H1 (cell line): ENCODE data around the gene TCF20. TPM values are rescaled to one million over a fixed set of nuclear protein-coding genes. Genes with fewer than 3 reads are reported as not detected.

Experiments
- CTCF ChIA-PET: fragments of 300-600 bp; sonication (Branson Sonifier 250); formaldehyde crosslinking; loops from one replicate; lab custom pipeline; 2021; ENCODE audit not compliant: partially characterized antibody; lab: Charles Lee
- POLR2A ChIA-PET: fragments of 300-600 bp; sonication (Branson Sonifier 250); formaldehyde crosslinking; loops from one replicate; lab custom pipeline; 2021; ENCODE audit warnings: inconsistent platforms; ENCODE audit not compliant: partially characterized antibody; lab: Charles Lee
- DNase-seq, 2 experiments: peaks; one replicate each; pipeline versions ENCODE4 v3.0.0 to v3.0.0-alpha.2; 2010 to 2022; ENCODE audit warnings: low spot score in 2 of 2, low read depth in 1 of 2, mixed read lengths in 1 of 2
- FAIRE-seq: peaks from 2 replicates; lab custom pipeline; 2011; peaks lifted over from hg19 to GRCh38; lab: Jason Lieb, UNC
- H2AFZ ChIP-seq: 2 replicates; pipeline ENCODE4 v1.8.1; 2012; ENCODE audit warnings: low read length, inconsistent platforms
- H2AK5ac ChIP-seq: 2 replicates; pipeline ENCODE4 v1.6.1; 2013; ENCODE audit warnings: low read depth, low read length
- H2BK120ac ChIP-seq: replicated peaks from 2 replicates; pipeline ENCODE3; 2013; ENCODE audit warnings: low read depth, low read length, inconsistent platforms
- H2BK12ac ChIP-seq: 2 replicates; pipeline ENCODE4 v1.6.1; 2013; ENCODE audit warnings: low read depth, low read length
- H2BK15ac ChIP-seq: 2 replicates; pipeline ENCODE4 v1.6.1; 2013; ENCODE audit warnings: low read length
- H2BK20ac ChIP-seq: 2 replicates; pipeline ENCODE4 v1.6.1; 2013; ENCODE audit warnings: low read length
- H2BK5ac ChIP-seq: 2 replicates; pipeline ENCODE4 v1.6.1; 2013; ENCODE audit warnings: low read depth, low read length
- H3K14ac ChIP-seq: 2 replicates; pipeline ENCODE4 v1.6.1; 2013; ENCODE audit warnings: inconsistent platforms; ENCODE audit not compliant: insufficient read length
- H3K18ac ChIP-seq: 2 replicates; pipeline ENCODE4 v1.6.1; 2013; ENCODE audit warnings: low read length; ENCODE audit errors: extremely low read depth
- H3K23ac ChIP-seq: 2 replicates; pipeline ENCODE4 v1.6.1; 2013; ENCODE audit warnings: inconsistent platforms; ENCODE audit not compliant: insufficient read length
- H3K23me2 ChIP-seq: 2 replicates; pipeline ENCODE4 v1.6.1; 2013; ENCODE audit warnings: low read depth, low read length
- H3K27ac ChIP-seq: 2 replicates; pipeline ENCODE4 v1.6.1; 2011; ENCODE audit warnings: low read depth, low read length, inconsistent platforms
- H3K27me3 ChIP-seq, 4 experiments: replicated peaks in 1 of 4; 1 replicate in 1 of 4; 2 replicates in 3 of 4; pipeline versions ENCODE4 v1.6.1 to v1.8.1; 2011 to 2013; ENCODE audit warnings: low read length in 3 of 4, mild to moderate bottlenecking in 3 of 4, inconsistent platforms in 2 of 4, mixed read lengths in 2 of 4, moderate library complexity in 1 of 4; ENCODE audit not compliant: control insufficient read depth in 3 of 4, insufficient read depth in 3 of 4; ENCODE audit errors: extremely low read depth in 1 of 4
- H3K36me3 ChIP-seq, 4 experiments: 2 replicates each; pipeline versions ENCODE4 v1.6.1 to v1.8.1; 2011 to 2013; ENCODE audit warnings: mild to moderate bottlenecking in 4 of 4, low read length in 3 of 4, moderate library complexity in 2 of 4, control low read depth in 1 of 4, inconsistent platforms in 1 of 4; ENCODE audit not compliant: insufficient read depth in 4 of 4, control insufficient read depth in 2 of 4
- H3K4ac ChIP-seq: replicated peaks from 2 replicates; pipeline ENCODE3; 2013; ENCODE audit warnings: low read length, low read depth, mixed read lengths, inconsistent platforms; ENCODE audit not compliant: insufficient read length
- H3K4me1 ChIP-seq, 4 experiments: replicated peaks in 1 of 4; 1 replicate in 1 of 4; 2 replicates in 3 of 4; pipeline versions ENCODE4 v1.6.1 to v1.8.1; 2011 to 2013; ENCODE audit warnings: low read length in 3 of 4, inconsistent platforms in 2 of 4, mixed read lengths in 1 of 4; ENCODE audit not compliant: insufficient read depth in 4 of 4, control insufficient read depth in 3 of 4
- H3K4me2 ChIP-seq, 2 experiments: 2 replicates each; pipeline versions ENCODE4 v1.6.1 to v1.8.1; 2011 to 2013; ENCODE audit warnings: low read depth in 2 of 2, low read length in 2 of 2, control low read depth in 1 of 2, inconsistent platforms in 1 of 2, mild to moderate bottlenecking in 1 of 2; ENCODE audit not compliant: insufficient read depth in 1 of 2
- H3K4me3 ChIP-seq, 4 experiments: fragments of 200-600, 300-600 bp in 1 of 4; sonication (generic), shearing (Covaris generic), sonication (Bioruptor Twin) in 1 of 4; 2 replicates each; pipeline versions ENCODE4 v1.5.1 to v1.8.1; 2011 to 2016; ENCODE audit warnings: low read length in 4 of 4, low read depth in 3 of 4, control low read depth in 2 of 4, inconsistent platforms in 2 of 4, mild to moderate bottlenecking in 2 of 4, mixed read lengths in 1 of 4, moderate library complexity in 1 of 4; ENCODE audit not compliant: insufficient read depth in 2 of 4; ENCODE audit errors: extremely low read depth in 1 of 4
- H3K56ac ChIP-seq: replicated peaks from 2 replicates; pipeline ENCODE3; 2013; ENCODE audit warnings: low read depth, mild to moderate bottlenecking, mixed read lengths, low read length, inconsistent platforms; ENCODE audit not compliant: insufficient read length
- H3K79me1 ChIP-seq: 2 replicates; pipeline ENCODE4 v1.6.1; 2013; ENCODE audit warnings: low read depth, low read length, control low read depth
- H3K79me2 ChIP-seq, 2 experiments: 2 replicates each; pipeline versions ENCODE4 v1.6.1 to v1.8.1; 2012 to 2013; ENCODE audit warnings: low read length in 2 of 2, mild to moderate bottlenecking in 2 of 2, inconsistent platforms in 1 of 2; ENCODE audit not compliant: insufficient read depth in 2 of 2, control insufficient read depth in 1 of 2
- H3K9ac ChIP-seq, 4 experiments: replicated peaks in 1 of 4; 1 replicate in 1 of 4; 2 replicates in 3 of 4; pipeline versions ENCODE4 v1.6.1 to v1.8.1; 2011 to 2013; ENCODE audit warnings: low read depth in 3 of 4, low read length in 3 of 4, control low read depth in 2 of 4, mild to moderate bottlenecking in 2 of 4, moderate library complexity in 2 of 4, inconsistent platforms in 1 of 4; ENCODE audit errors: extremely low read depth in 1 of 4
- H3K9me3 ChIP-seq, 2 experiments: 2 replicates each; pipeline versions ENCODE4 v1.6.1 to v1.8.1; 2012 to 2013; ENCODE audit warnings: mild to moderate bottlenecking in 2 of 2, moderate library complexity in 2 of 2, control low read depth in 1 of 2, inconsistent platforms in 1 of 2, low read depth in 1 of 2, low read length in 1 of 2, mixed read lengths in 1 of 2; ENCODE audit not compliant: insufficient read depth in 2 of 2
- H4K20me1 ChIP-seq, 2 experiments: replicated peaks in 1 of 2; 2 replicates each; pipeline versions ENCODE3 to v1.8.1; 2011 to 2013; ENCODE audit warnings: inconsistent platforms in 2 of 2, low read length in 2 of 2, mild to moderate bottlenecking in 1 of 2; ENCODE audit not compliant: insufficient read depth in 2 of 2, control insufficient read depth in 1 of 2
- H4K5ac ChIP-seq: 2 replicates; pipeline ENCODE4 v1.6.1; 2013; ENCODE audit warnings: low read length, low read depth, mixed read lengths, inconsistent platforms; ENCODE audit not compliant: insufficient read length
- H4K8ac ChIP-seq: 2 replicates; pipeline ENCODE4 v1.8.0; 2013; ENCODE audit warnings: mild to moderate bottlenecking, moderate library complexity, low read length, inconsistent platforms; ENCODE audit not compliant: insufficient read depth; ENCODE audit errors: extremely low read depth
- H4K91ac ChIP-seq: replicated peaks from 2 replicates; pipeline ENCODE3; 2013; ENCODE audit warnings: low read length, mixed read lengths, inconsistent platforms; ENCODE audit not compliant: insufficient read length
- EP300 ChIP-seq, 2 experiments: IDR thresholded peaks; 1 replicate in 1 of 2; 2 replicates in 1 of 2; pipeline ENCODE4 v1.6.1; 2011 to 2012; ENCODE audit warnings: low read depth in 2 of 2, low read length in 2 of 2, mild to moderate bottlenecking in 2 of 2, borderline replicate concordance in 1 of 2, inconsistent platforms in 1 of 2, moderate library complexity in 1 of 2
- RNF2 ChIP-seq: fragments of 200-900, 300-1000 bp; sonication (generic); IDR thresholded peaks from 2 replicates; pipeline ENCODE4 v1.7.1; 2016; ENCODE audit warnings: borderline replicate concordance, low read depth, mild to moderate bottlenecking, antibody characterized with exemption, low read length; ENCODE audit not compliant: poor library complexity, severe bottlenecking; ENCODE audit errors: missing control alignments
- RXRA ChIP-seq: IDR thresholded peaks from 2 replicates; pipeline ENCODE4 v1.6.1; 2011; ENCODE audit warnings: low read depth, mild to moderate bottlenecking, low read length, moderate library complexity; ENCODE audit not compliant: insufficient read depth
- WGBS, 2 experiments: shearing (Covaris generic) in 1 of 2; methylation state at CpG; one replicate each; pipeline versions ENCODE4 v1.1.6 to v1.1.7; 2013 to 2015; ENCODE audit warnings: low lambda C conversion rate in 2 of 2, mixed read lengths in 2 of 2, inconsistent platforms in 1 of 2, low coverage in 1 of 2, missing lambda C conversion rate in 1 of 2; ENCODE audit not compliant: insufficient replicate concordance in 2 of 2, insufficient coverage in 1 of 2, insufficient read length in 1 of 2; ENCODE audit errors: extremely low coverage in 1 of 2, missing lambda C conversion rate in 1 of 2; 5-methylcytosine and 5-hydroxymethylcytosine counted together
- polyA plus RNA-seq, 7 experiments: library from polyadenylated mRNA; depleted of rRNA in 3 of 7; stranded (reverse) in 5 of 7; unstranded in 2 of 7; fragments of >200 nt in 5 of 7; fragments of 200-250 nt in 2 of 7; gene quantifications; 1 replicate in 5 of 7; 2 replicates in 1 of 7; 4 replicates in 1 of 7; pipeline versions ENCODE4 v1.2.1 to v1.2.3, GENCODE V29; 2011 to 2013; ENCODE audit warnings: missing spikeins in 2 of 7, mixed read lengths in 2 of 7
- total RNA-seq: library from RNA; stranded (reverse); fragmentation: NEBNext Ultra II Directional; extraction: Animal tissue kit (Norgen Biotek cat#: 25700); gene quantifications from 2 replicates; pipeline ENCODE4 v1.2.1, GENCODE V29; 2021

The TCF20 gene
- total and polyA plus RNA-seq, 2 of the 8 experiments (the other 6 are each of a cell fraction or from before 2014, with no cell fraction given) = 22.0 to 79.8 TPM

DNA sequence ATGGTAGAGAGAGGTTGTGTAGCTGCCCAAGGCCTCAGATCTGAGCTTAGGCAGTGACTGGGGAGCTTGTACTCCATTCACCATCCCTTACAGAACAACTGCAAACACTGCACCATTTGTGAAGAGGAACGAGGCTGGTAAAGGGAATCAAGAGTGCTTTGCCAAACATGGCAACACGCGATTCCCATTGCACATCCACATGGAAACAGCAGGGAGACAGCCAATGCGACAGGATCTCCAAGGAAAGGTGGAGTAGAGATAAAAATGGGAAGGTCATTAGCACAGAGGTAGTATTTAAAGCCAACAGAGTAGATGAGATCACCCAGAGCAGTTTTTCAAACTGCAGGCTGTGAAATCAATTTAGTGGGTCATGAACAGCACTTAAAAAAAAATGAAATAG, 42.0 kb downstream of the TCF20 start:
- no peak overlapping the region for H2BK12ac ChIP-seq
- no peak overlapping the region for H3K4me2 ChIP-seq
- H2BK120ac ChIP-seq = no peak overlapping the region
- POLR2A ChIA-PET = no interaction called here
- DNase-seq (no peak), FAIRE-seq (no peak)
- no peak overlapping the region; the same call in 1 of the 2 replicates for H3K18ac ChIP-seq
- no peak overlapping the region for H3K4me3 ChIP-seq
- H3K9me3 ChIP-seq = 0 out of 4 replicates have a peak, but pooled peaks cover 0 to 2% of the 10 kb centered on the region in 2 experiments
- H3K27me3 ChIP-seq = no peaks in the 10 kb centered on the region
- H3K4me1 ChIP-seq = peaks cover 0 to 3% (median 0%) of the 10 kb centered on the region in 4 experiments; a peak in 1 of 7 replicates
- 78% methylated on average over 4 of the region's 4 CpGs; no CpG with 5 or more reads in 1 of the 2 experiments for WGBS, 2 experiments
- H3K23me2 ChIP-seq = no peaks in the 10 kb centered on the region
- CTCF ChIA-PET = interaction anchor here (1.5 kb wide), 1 partner anchor 84 kb away, joined by 3 read pairs; no protein-coding TSS in a partner anchor
- peak overlapping the region; percentile 32; the same call in 1 of the 2 replicates for H2AK5ac ChIP-seq
- H3K23ac ChIP-seq = no peak overlapping the region
- H3K36me3 ChIP-seq = no peaks in the 10 kb centered on the region
- H2BK15ac ChIP-seq = no peak overlapping the region
- H2BK5ac ChIP-seq = no peak overlapping the region
- H4K5ac ChIP-seq = no peak overlapping the region
- no peak overlapping the region for H4K8ac ChIP-seq
- no peak overlapping the region for H3K27ac ChIP-seq
- no peak overlapping the region for H2BK20ac ChIP-seq
- H3K79me2 ChIP-seq = peaks cover 13 to 81% of the 10 kb centered on the region in 2 experiments
- no peak for TF ChIP-seq EP300 (IDR thresholded peaks at IDR 0.05; ENCODE audit: borderline replicate concordance in 1 of 2, low read depth in 2 of 2, low read length in 2 of 2)
- TF ChIP-seq RXRA = no peak
- TF ChIP-seq RNF2 = no peak
- H4K20me1 ChIP-seq = peaks cover 16 to 34% of the 10 kb centered on the region in 2 experiments
- no peak overlapping the region for H3K14ac ChIP-seq
- no peak overlapping the region for H4K91ac ChIP-seq
- peaks cover 14% of the 10 kb centered on the region for H3K79me1 ChIP-seq
- no peak overlapping the region for H2AFZ ChIP-seq
- H3K56ac ChIP-seq = no peak overlapping the region
- H3K4ac ChIP-seq = no peak overlapping the region
- no peak overlapping the region for H3K9ac ChIP-seq
